BJ (cell line): ENCODE data around the gene LIG1. TPM values are rescaled to one million over a fixed set of nuclear protein-coding genes. Genes with fewer than 3 reads are reported as not detected.

Experiments used
- CTCF ChIA-PET: fragments of 350-600 bp; formaldehyde crosslinking; extraction: SDS; loops from one replicate; lab custom pipeline; 2021; ENCODE audit warnings: antibody characterized with exemption, inconsistent platforms; lab: Yijun Ruan, JAX
- POLR2A ChIA-PET: fragments of 300-600 bp; sonication (Branson Sonifier 250); formaldehyde crosslinking; extraction: SDS; loops from one replicate; lab custom pipeline; 2021; ENCODE audit warnings: antibody characterized with exemption; lab: Charles Lee
- DNase-seq: peaks from one replicate; pipeline ENCODE4 v3.0.0-alpha.2; 2011; ENCODE audit warnings: low read depth
- H3K27me3 ChIP-seq: 2 replicates; pipeline ENCODE4 v1.6.0; 2011; ENCODE audit warnings: low read length; ENCODE audit not compliant: control insufficient read depth, insufficient read depth
- H3K36me3 ChIP-seq: 2 replicates; pipeline ENCODE4 v1.5.1; 2011; ENCODE audit warnings: low read length; ENCODE audit not compliant: control insufficient read depth, insufficient read depth
- H3K4me3 ChIP-seq: 2 replicates; pipeline ENCODE4 v1.5.1; 2011; ENCODE audit warnings: low read depth, mild to moderate bottlenecking, control low read depth, low read length
- CTCF ChIP-seq: IDR thresholded peaks from 2 replicates; pipeline ENCODE4 v1.5.1; 2011; ENCODE audit warnings: low read depth, mild to moderate bottlenecking, control low read depth, inconsistent platforms, low read length, moderate library complexity; ENCODE audit not compliant: insufficient read depth
- polyA plus RNA-seq: library from polyadenylated mRNA; depleted of rRNA; stranded (reverse); fragments of >200 nt; gene quantifications from 2 replicates; pipeline ENCODE4 v1.2.3, GENCODE V29; 2011

LIG1 gene
- polyA plus RNA-seq, 1 experiment, result 19.5 TPM

DNA sequence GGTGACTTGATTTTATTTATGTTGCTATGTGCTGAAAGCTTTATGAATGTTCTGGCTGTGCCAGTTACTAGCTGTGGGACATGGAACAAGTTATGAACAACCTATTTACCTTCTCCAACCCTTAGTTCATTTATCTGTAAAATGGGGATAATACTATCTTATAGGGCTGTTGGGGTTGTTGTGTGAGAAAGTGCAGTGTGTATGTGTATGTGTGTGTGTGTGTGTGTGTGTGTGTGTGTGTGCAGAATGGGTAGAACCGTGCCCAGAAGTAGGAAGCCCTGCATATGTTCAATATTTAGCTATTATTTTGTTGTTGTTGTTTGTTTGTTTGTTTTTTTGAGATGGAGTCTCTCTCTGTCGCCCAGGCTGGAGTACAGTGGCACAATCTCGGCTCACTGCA, 20.7 kb upstream of the LIG1 start:
- Histone ChIP-seq H3K4me3 (no peak overlapping the region), H3K27me3 (no peaks in the 10 kb centered on the region), H3K36me3 (peaks cover 5% of the 10 kb centered on the region)
- POLR2A ChIA-PET, result no interaction called here
- no peak for TF ChIP-seq CTCF
- CTCF ChIA-PET, result interaction anchor here (0.6 to 2.1 kb wide), 4 partner anchors 12 to 227 kb away, joined by 3 to 13 read pairs (median 3); no protein-coding TSS in a partner anchor
- no peak for DNase-seq

DNA sequence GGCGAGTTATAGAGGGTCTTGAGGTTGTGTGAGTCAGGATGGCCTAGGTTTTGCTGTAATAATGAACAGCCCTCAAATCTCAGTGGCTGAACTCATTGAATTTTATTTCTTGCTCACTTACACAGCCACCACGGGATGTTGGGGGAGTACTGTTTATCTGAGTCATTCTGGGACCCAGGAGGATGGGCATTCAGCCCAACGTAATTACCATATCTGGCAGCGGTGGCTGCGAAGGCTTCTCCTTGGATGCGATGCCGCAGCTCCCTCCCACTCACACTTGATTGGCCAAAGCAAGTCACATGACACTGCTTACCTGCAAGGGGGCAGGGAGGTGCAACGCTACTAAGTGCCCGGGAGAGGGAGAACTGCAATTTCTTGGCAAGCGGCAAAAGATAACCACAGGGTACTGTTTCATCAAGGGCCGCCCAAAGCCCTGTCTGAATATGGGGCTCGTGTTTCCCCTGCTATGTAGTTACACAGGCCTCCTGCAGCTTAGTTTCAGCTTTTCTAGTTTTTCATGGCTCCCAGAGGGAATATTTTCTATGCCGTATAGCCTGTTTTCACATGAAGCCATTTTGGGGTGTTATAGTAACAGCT, 20.2 kb upstream of the LIG1 start:
- peaks cover 5% of the 10 kb centered on the region for H3K36me3 ChIP-seq
- no peak for DNase-seq
- ChIA-PET POLR2A (no interaction called here), CTCF (interaction anchor here (1.5 to 2.1 kb wide), 2 partner anchors 11 to 13 kb away, joined by 3 to 13 read pairs; no protein-coding TSS in a partner anchor)
- TF ChIP-seq CTCF, result no peak
- no peaks in the 10 kb centered on the region for H3K27me3 ChIP-seq
- H3K4me3 ChIP-seq, result no peak overlapping the region

- DNase-seq, result no peak
- Histone ChIP-seq H3K4me3 (no peak overlapping the region), H3K36me3 (peaks cover 11% of the 10 kb centered on the region), H3K27me3 (no peaks in the 10 kb centered on the region)
- ChIA-PET POLR2A (no interaction called here), CTCF (no interaction called here)
- no peak for TF ChIP-seq CTCF
These were observed 16.4 kb upstream of the LIG1 start for GRCh38 chr19:48186541-48186991.

DNA sequence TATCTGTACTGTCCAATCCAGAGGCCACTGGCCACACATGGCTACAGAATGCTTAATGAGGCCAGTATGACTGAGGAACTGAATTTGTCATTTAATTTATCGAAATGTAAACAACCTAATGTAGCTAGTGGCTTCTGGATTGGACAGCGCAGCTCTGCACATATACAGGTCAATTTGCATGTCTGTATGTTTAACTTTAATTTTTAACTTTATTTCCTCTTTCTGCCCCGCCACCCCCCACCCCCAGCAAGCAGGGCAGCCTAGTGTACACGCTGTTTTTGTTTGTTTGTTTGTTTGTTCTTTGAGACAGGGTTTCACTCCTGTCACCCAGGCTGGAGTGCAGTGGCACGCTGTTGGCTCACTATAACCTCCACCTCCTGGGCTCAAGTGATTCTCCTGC, 15.9 kb upstream of the LIG1 start:
- POLR2A ChIA-PET, result no interaction called here
- TF ChIP-seq CTCF, result no peak
- H3K36me3 ChIP-seq, result peaks cover 11% of the 10 kb centered on the region
- H3K4me3 ChIP-seq, result no peak overlapping the region
- no peaks in the 10 kb centered on the region for H3K27me3 ChIP-seq
- CTCF ChIA-PET, result interaction anchor here (1.3 to 1.5 kb wide), 2 partner anchors 8 to 12 kb away, joined by 3 read pairs; no protein-coding TSS in a partner anchor
- DNase-seq, result no peak

- ChIA-PET POLR2A (no interaction called here), CTCF (interaction anchor here (1.5 kb wide), 1 partner anchor 11 kb away, joined by 4 read pairs; no protein-coding TSS in a partner anchor)
- peaks cover 9% of the 10 kb centered on the region for H3K36me3 ChIP-seq
These were observed 13.2 kb upstream of the LIG1 start for GRCh38 chr19:48183356-48183755.

More at GRCh38 chr19:48183356-48183755, 13.2 kb upstream of the LIG1 start:
- Histone ChIP-seq H3K4me3 (no peak overlapping the region), H3K27me3 (no peaks in the 10 kb centered on the region)
- TF ChIP-seq CTCF, result no peak
- DNase-seq, result no peak
